Esophagus squamous epithelium (tissue), 4 donors: ENCODE results near the gene DLG4.

ENCODE experiments used
- POLR2A ChIP-seq, 4 donors: fragments of 450-650 bp; IDR thresholded peaks; one replicate each; pipeline ENCODE4 v1.6.1; 2017; ENCODE audit warnings: antibody characterized with exemption in 4 of 4, mild to moderate bottlenecking in 4 of 4, moderate library complexity in 3 of 4
- TF ChIP-seq, protein P1 (sequence below), 6 experiments: fragments of 450-650 bp in 4 of 6; fragments of 200-600 bp in 2 of 6; sonication (generic) in 2 of 6; IDR thresholded peaks; one replicate each; pipeline ENCODE4 v1.5.1; 2016 to 2019; ENCODE audit warnings: antibody characterized with exemption in 6 of 6, mild to moderate bottlenecking in 4 of 6, moderate library complexity in 4 of 6

DNA sequence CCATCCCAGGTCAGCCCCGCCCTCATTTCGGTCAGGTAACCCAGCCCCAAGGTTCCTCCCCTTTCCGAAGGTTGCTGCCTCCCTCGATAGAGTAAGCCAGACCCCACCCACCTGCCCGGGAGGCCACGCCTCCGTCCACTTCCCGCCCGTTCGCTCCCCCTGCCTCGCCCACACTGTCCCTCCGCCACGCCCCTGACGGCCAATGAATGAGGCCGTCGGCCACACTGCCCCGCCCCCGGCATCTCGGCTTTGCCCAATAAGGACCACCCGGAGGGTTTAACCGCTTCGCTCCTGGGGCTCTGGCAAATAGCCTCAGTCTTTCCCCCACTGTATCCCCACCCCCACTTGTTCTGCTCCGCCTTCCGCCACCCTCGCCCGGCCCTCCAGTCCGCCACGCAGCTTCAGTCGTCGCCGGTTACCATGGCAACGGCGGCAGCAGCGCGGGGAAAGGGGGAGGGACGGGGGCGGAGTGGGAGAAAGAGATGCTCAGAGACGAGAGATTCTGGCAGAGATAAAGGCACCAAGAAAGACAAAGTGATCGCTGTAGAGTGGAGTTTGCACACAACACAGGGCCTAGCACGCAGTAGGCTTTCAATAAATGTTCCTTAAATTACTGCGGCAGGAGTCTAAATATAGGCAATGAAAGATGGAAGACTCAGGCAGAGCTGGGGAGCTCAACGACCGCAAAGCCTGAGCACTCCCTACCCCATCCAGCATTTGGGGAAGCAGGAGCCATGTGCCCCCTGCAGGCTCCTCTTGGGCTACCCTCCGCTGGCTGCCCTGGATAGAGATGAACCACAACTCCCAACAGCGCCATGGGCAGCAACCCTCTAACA lies 5.1 kb downstream of the DLG4 start:
- TF ChIP-seq, protein P1, sequence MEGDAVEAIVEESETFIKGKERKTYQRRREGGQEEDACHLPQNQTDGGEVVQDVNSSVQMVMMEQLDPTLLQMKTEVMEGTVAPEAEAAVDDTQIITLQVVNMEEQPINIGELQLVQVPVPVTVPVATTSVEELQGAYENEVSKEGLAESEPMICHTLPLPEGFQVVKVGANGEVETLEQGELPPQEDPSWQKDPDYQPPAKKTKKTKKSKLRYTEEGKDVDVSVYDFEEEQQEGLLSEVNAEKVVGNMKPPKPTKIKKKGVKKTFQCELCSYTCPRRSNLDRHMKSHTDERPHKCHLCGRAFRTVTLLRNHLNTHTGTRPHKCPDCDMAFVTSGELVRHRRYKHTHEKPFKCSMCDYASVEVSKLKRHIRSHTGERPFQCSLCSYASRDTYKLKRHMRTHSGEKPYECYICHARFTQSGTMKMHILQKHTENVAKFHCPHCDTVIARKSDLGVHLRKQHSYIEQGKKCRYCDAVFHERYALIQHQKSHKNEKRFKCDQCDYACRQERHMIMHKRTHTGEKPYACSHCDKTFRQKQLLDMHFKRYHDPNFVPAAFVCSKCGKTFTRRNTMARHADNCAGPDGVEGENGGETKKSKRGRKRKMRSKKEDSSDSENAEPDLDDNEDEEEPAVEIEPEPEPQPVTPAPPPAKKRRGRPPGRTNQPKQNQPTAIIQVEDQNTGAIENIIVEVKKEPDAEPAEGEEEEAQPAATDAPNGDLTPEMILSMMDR (IDR thresholded peaks at IDR 0.05) = peak in 5 of 6 experiments; percentile 29 to 55 (median 42)
- no peak for TF ChIP-seq POLR2A (IDR thresholded peaks at IDR 0.05)
